NCI-H82 (cell line): ENCODE results near the gene CENPB.

ENCODE experiments used
- DNase-seq: peaks from one replicate; lab custom pipeline; 2025; lab: John Stamatoyannopoulos, UW

Gene CENPB

GRCh38 chr20:3766422-3767109, 20.0 kb downstream of the CENPB start:
- peak; percentile 53 for DNase-seq

DNA sequence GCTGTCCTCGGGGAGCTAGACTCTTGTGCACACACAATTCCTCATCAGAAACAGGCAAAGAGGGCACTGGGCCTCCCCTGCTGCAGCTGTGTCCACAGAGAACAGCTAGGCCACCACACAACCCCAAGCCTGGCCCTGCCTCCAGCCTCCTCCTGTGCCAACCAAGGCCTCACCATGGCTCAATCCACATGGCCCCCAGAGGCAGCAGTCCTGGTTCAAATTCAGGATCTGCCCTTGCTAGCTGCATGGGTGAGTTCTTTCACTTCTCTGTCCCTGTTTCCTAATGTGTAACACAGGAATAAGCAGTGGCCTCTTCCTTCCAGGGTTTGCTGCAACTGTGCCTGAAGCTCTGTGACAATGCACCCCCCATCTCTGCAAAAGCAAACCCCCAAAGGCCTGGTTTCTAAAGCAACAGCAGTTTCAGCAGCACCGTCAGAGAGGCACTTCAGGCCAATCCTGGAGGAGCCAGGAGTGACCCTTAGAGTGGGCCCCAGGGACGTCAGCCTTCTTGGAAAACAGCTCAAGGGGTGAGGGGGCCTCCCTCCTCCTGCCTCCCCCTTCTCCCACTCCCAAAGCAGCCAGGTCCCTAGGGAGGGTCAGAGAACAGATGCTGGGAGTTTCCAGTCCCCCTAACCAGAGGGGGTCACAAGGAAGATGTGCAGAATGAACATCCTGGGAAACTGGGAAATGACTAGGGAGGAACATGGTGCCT, 21.2 kb downstream of the CENPB start:
- DNase-seq, result peak; percentile 57

- no peak for DNase-seq
These were observed 21.9 kb downstream of the CENPB start for GRCh38 chr20:3764659-3765058.

- DNase-seq, result no peak
These were observed 22.6 kb downstream of the CENPB start for GRCh38 chr20:3763671-3764601.

DNA sequence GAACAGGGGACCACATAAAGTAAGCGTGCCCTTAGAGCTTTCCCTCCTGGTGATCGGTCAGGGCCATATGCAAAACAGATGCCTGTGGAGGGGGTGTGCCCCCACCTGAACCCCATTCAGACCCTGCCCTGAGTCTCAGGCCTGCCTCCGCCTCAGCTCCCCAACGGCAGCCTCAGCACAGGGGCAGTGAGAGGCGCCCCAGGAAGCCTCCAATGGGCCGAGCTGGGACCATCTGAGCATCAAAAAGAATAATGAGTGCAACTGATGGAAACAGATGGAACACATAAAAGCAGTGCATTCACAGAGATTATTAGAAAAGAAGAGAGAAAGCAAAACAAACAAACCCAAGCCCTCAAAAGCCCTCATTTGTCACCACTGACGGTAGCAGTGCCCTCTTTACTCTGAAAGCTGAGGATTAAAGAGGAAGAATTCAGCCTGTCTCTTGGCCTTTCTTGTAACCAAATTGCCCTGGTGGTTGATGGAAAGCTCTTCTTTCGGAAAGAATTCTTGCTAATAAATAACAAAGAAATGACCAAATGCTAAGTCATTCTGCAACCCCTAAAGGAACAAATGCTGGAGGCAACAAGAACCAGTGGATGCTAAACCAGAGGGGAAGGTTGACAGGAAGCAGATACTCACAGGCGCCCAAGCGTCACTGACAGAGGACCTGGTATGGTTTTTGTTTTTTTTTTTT, 25.7 kb downstream of the CENPB start:
- no peak for DNase-seq

DNA sequence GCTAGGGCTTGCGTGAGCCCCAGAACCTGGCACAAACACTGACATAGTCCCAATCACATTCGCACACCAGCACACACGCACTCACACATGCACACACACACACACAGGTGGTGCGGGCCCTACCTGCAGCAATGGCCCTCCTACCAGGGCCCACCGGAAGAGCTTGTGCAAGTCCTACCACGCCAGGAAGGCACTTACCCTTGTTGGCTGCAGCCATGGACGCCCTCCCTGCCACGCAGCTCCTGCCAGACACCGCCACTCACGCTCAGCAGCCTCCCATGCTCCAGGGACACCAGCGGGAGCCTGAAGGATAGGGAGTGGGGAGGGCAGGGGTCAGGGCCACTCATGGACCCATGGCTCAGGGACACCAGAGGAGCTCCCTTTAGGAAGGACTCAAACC, 26.7 kb downstream of the CENPB start:
- no peak for DNase-seq

GRCh38 chr20:3759316-3759823, 27.2 kb downstream of the CENPB start:
- no peak for DNase-seq

- DNase-seq, result no peak
These were observed 28.0 kb downstream of the CENPB start for GRCh38 chr20:3758566-3758965.

- no peak for DNase-seq
These were observed 29.3 kb downstream of the CENPB start for GRCh38 chr20:3757268-3757667.

DNA sequence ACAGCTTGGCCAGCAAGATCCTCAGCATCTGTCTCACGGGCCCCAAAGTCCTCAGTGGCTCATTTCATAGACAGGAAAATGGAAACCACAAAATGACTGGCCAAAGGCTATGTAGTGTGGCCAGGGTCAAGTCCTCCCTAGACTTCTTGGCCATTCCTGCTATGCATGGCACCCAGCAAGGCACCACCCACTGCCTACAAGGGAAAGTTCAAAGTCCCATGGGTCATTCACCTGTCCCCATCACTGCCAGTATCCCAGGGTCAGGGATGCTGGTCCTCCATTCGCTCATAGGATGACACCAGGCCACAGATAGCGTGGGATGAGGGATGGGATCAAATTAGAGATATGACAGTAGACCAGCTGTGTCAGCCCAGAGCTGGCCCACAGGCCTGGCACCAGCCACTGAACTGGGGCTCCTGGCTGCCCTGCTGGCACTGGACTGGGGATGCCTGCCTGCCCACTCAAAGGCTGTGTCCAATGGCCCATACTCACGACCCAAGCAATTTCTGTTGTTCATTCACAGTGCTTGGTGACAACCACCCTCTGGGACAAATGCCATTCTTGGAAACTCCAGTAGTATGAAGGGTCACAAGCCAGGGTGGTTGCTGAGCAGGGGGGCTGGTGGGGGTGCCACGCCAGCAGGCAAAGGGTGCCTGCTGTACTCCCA, 30.6 kb downstream of the CENPB start:
- no peak for DNase-seq

DNA sequence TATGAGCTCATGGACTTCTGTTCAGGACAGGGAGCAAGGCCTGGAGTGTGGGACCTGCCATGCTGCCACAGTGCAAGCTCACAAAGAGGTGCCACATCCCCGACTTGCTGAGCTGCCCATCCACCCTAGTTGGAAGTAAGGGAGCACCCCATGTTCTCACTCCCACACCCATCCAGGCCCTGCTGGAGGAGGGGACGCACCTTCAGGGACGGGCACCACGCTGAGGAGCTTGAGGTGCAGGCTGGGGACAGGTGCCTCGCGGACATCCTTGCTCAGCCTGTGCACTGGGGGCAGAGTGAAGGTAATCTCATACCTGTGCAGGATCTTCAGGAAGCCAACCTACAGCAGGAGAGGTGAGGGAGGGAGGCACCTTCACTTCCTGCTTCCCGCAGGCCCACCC, 31.3 kb downstream of the CENPB start:
- DNase-seq, result no peak

GRCh38 chr20:3754276-3754630, 32.3 kb downstream of the CENPB start:
- no peak for DNase-seq

DNA sequence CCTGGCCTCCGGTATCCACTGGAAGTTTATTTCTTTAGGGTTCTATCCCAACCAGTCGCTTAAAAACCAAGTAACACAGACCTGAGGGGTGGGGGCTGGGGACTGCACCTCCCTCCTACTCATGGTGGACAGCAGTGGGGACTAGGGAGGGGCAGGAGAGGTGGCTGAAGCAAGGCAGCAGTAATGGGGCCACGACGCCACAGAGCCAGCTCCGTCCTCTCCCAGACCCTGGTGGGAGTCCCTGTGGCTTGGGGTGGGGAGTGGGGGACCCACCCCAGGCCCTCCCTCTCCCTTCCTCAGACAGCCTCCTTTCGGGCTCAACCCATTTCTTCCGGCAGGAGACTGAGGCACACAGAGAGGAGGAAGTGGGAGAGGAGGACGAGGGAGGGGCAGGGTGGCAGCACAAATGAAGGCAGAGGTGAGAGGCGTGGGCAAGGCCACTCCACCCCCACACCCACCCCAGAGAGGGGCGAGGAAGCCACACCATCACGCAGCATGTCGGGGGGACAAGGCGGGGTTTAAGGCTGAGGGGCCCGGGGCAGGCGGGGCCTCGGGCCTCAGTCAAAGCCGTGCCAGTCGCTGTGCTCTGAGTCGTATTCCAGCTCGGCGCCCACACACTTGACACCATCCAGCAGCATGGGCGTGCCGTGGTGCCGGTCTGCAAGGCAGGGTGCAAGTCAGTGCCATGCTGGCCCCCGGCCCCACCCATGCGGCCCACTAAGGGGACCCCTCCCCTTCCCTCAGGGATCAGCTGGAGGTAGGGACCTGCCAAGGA, 32.9 kb downstream of the CENPB start:
- no peak for DNase-seq

- DNase-seq, result peak; percentile 84
These were observed 33.4 kb downstream of the CENPB start for GRCh38 chr20:3753098-3753497.

GRCh38 chr20:3752386-3752759, 34.2 kb downstream of the CENPB start:
- DNase-seq, result no peak

DNA sequence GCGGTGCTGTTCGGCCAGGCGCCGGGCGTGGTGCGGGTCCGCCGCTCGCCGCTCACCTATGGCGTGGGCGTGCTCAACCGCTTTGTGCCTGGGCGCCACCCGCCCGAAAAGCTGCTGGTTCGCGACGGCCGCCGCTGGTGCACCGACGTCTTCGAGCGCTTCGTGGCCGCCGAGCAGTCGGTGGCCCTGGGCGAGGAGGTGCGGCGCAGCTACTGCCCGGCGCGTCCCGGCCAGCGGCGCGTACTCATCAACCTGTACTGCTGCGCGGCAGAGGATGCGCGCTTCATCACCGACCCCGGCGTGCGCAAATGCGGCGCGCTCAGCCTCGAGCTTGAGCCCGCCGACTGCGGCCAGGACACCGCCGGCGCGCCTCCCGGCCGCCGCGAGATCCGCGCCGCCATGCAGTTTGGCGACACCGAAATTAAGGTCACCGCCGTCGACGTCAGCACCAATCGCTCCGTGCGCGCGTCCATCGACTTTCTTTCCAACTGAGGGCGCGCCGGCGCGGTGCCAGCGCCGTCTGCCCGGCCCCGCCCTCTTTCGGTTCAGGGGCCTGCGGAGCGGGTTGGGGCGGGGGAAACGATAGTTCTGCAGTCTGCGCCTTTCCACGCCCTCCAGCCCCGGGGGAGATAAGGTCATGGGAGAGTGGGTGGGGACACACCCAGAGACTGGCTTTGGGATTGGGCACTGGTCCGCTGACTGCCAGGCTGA, 34.7 kb downstream of the CENPB start:
- DNase-seq, result peak; percentile 84

DNA sequence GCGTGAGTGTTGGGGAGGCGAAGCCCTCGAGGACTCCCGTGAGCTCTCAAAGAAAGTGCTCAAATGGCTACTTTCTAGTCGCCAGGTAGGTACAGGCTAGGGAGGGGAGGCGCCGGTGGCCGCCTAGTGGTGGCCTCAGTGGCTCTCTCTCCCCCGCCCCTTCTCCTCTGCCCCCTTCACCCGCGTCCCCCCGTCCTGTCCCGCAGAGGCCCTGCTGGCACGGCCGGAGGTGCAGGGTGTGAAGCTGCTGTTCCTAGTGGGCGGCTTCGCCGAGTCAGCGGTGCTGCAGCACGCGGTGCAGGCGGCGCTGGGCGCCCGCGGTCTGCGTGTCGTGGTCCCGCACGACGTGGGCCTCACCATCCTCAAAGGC, 35.2 kb downstream of the CENPB start:
- no peak for DNase-seq

DNA sequence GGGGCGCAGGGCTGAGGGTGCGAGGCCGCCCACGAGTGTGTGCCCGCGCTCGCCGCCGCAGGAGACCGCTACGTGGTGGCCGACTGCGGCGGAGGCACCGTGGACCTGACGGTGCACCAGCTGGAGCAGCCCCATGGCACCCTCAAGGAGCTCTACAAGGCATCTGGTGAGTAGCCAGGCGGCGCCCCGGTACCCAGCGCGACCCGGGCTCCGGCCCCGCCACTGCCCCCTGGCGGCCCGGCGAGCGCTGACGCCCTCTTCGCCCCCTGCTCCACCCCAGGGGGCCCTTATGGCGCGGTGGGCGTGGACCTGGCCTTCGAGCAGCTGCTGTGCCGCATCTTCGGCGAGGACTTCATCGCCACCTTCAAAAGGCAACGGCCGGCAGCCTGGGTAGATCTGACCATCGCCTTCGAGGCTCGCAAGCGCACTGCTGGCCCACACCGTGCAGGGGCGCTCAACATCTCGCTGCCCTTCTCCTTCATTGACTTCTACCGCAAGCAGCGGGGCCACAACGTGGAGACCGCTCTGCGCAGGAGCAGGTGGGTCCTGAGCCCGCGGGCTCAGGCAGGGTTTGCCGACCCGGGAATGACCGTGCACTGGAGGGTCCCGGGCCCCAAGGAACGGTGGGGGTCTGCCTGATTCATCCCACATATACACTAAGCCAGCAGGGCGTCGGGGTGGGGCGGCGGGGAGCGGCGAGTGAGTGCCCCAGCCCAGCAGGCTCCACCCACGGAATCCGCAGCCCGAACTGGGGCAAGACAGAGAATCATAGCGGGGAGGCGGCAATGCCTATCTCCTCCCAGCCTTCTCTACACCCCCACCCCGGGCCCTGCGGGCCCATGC, 36.6 kb downstream of the CENPB start:
- peak; percentile 92 for DNase-seq

DNA sequence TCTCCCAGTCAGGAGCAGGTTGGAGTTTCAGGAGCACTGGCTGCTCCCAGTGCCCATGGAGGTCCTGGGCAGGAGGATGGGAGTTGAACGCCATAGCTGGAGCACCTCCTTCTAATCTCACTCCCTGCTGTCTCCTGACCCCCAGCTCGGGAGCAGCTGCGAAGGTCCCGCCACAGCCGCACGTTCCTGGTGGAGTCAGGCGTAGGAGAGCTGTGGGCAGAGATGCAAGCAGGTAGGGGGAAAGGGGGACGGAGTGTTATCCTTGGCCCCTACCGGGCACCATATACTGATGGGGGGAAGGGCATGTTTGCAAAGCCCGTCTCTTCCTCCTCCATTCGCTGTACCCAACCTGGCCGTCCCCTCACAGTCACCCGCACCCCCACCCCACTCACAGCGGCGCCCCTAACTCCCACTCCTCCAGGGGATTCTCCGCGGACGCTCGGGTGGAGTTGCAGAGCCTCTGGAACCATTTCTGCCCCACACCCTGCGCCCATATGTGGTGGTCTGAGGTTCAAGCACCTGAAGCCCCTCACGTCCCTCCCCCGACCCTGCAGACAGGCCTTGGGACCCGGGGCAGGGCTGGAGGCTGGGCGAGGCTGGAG, 37.4 kb downstream of the CENPB start:
- DNase-seq, result peak; percentile 45
